Sigmoid colon (tissue), 4 donors: ENCODE results near the gene ITM2C.

Source experiments
- EP300 ChIP-seq, 4 donors: sonication (generic); formaldehyde crosslinking; IDR thresholded peaks; one replicate each; pipeline ENCODE4 v1.6.1; 2017; ENCODE audit warnings: antibody characterized with exemption in 4 of 4
- POLR2A ChIP-seq, 2 donors: fragments of 450-650 bp; IDR thresholded peaks; one replicate each; pipeline ENCODE4 v1.6.1; 2016; ENCODE audit warnings: antibody characterized with exemption in 2 of 2, mild to moderate bottlenecking in 2 of 2, moderate library complexity in 2 of 2
- POLR2AphosphoS5 ChIP-seq, 4 donors: sonication (generic); formaldehyde crosslinking; IDR thresholded peaks; one replicate each; pipeline ENCODE4 v1.6.1; 2017; ENCODE audit warnings: antibody characterized with exemption in 4 of 4
- TF ChIP-seq, protein P1 (sequence below), 4 experiments: fragments of 450-650 bp in 3 of 4; fragments of 200-600 bp in 1 of 4; IDR thresholded peaks; one replicate each; pipeline ENCODE4 v1.5.1; 2016 to 2019; ENCODE audit warnings: antibody characterized with exemption in 4 of 4, mild to moderate bottlenecking in 3 of 4, moderate library complexity in 2 of 4

- no peak for TF ChIP-seq POLR2AphosphoS5 (IDR thresholded peaks at IDR 0.05)
- TF ChIP-seq, protein P1, sequence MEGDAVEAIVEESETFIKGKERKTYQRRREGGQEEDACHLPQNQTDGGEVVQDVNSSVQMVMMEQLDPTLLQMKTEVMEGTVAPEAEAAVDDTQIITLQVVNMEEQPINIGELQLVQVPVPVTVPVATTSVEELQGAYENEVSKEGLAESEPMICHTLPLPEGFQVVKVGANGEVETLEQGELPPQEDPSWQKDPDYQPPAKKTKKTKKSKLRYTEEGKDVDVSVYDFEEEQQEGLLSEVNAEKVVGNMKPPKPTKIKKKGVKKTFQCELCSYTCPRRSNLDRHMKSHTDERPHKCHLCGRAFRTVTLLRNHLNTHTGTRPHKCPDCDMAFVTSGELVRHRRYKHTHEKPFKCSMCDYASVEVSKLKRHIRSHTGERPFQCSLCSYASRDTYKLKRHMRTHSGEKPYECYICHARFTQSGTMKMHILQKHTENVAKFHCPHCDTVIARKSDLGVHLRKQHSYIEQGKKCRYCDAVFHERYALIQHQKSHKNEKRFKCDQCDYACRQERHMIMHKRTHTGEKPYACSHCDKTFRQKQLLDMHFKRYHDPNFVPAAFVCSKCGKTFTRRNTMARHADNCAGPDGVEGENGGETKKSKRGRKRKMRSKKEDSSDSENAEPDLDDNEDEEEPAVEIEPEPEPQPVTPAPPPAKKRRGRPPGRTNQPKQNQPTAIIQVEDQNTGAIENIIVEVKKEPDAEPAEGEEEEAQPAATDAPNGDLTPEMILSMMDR (IDR thresholded peaks at IDR 0.05): no peak
- no peak for TF ChIP-seq EP300 (IDR thresholded peaks at IDR 0.05)
- no peak for TF ChIP-seq POLR2A (IDR thresholded peaks at IDR 0.05)
Observed at GRCh38 chr2:230889911-230890601, 25.3 kb downstream of the ITM2C start.
